HG03135 (cell line): Measurements from ENCODE around the gene HPS5.
A peak's percentile ranks its signal among the peaks of the same experiment; 100 is the strongest.

Source experiments
- ATAC-seq: cut with Tn5 transposase; IDR thresholded peaks from one replicate; pipeline ENCODE4 v1.9.1; 2021; ENCODE audit warnings: mild to moderate bottlenecking, moderate library complexity; ENCODE audit not compliant: unreplicated experiment

The HPS5 gene

GRCh38 chr11:18236664-18237356 is 85.1 kb downstream of the HPS5 start, which contains the start of gene SAA4:
Gene SAA4, minus strand, starts transcription at chr11:18236802. Its CDS starts 876 bp downstream, at chr11:18235926.
- no peak for ATAC-seq

- no peak for ATAC-seq
Measured at GRCh38 chr11:18235394-18236334, 86.3 kb downstream of the HPS5 start.

- ATAC-seq = no peak
Measured at GRCh38 chr11:18233912-18234311, 88.0 kb downstream of the HPS5 start.

GRCh38 chr11:18230859-18231258 is 91.1 kb downstream of the HPS5 start:
- no peak for ATAC-seq

GRCh38 chr11:18229501-18229900 is 92.4 kb downstream of the HPS5 start:
- ATAC-seq = peak; percentile 96
